IMR-90 (cell line): ENCODE results near the gene SLC25A25. TPM values are rescaled to one million over a fixed set of nuclear protein-coding genes. Genes with fewer than 3 reads are reported as not detected.

Experiments
- ATAC-seq: fragments of 200-7000 bp; cut with Tn5 transposase; 2 replicates; pipeline ENCODE4 v1.9.1; 2020; ENCODE audit warnings: low read depth, mild to moderate bottlenecking, moderate library complexity
- BruUV-seq: library from RNA; stranded (reverse); fragments of 400-500 nt; replicated peaks from 2 replicates; lab custom pipeline; 2021; lab: Mats Ljungman, UMichigan
- CTCF ChIA-PET: fragments of 300-600 bp; formaldehyde crosslinking; extraction: SDS; loops from one replicate; lab custom pipeline; 2021; ENCODE audit warnings: antibody characterized with exemption; lab: Yijun Ruan, JAX
- POLR2A ChIA-PET: fragments of 300-600 bp; sonication (Branson Sonifier 250); formaldehyde crosslinking; loops from one replicate; lab custom pipeline; 2022; ENCODE audit warnings: antibody characterized with exemption; ENCODE audit not compliant: unreplicated experiment; lab: Charles Lee
- DNase-seq: peaks from one replicate; pipeline ENCODE4 v3.0.0; 2013
- H2AFZ ChIP-seq: replicated peaks from 2 replicates; pipeline ENCODE3; 2013; ENCODE audit warnings: low read length, mild to moderate bottlenecking; ENCODE audit not compliant: poor library complexity
- H2AK5ac ChIP-seq: 2 replicates; pipeline ENCODE4 v1.6.1; 2013; ENCODE audit warnings: low read depth, low read length, inconsistent platforms
- H2AK9ac ChIP-seq: replicated peaks from 2 replicates; pipeline ENCODE3; 2013; ENCODE audit warnings: mild to moderate bottlenecking, low read depth, low read length, moderate library complexity; ENCODE audit not compliant: poor library complexity
- H2BK120ac ChIP-seq: 2 replicates; pipeline ENCODE4 v1.6.1; 2013; ENCODE audit warnings: low read depth, low read length, inconsistent platforms
- H2BK15ac ChIP-seq: 3 replicates; pipeline ENCODE4 v1.6.1; 2013; ENCODE audit warnings: low read depth, low read length, inconsistent platforms
- H2BK20ac ChIP-seq: 2 replicates; pipeline ENCODE4 v1.6.1; 2013; ENCODE audit warnings: low read depth, mild to moderate bottlenecking, inconsistent platforms, low read length, moderate library complexity
- H2BK5ac ChIP-seq: 2 replicates; pipeline ENCODE4 v1.6.1; 2013; ENCODE audit warnings: mild to moderate bottlenecking, low read depth, low read length, inconsistent platforms; ENCODE audit not compliant: poor library complexity, severe bottlenecking
- H3K14ac ChIP-seq: replicated peaks from 2 replicates; pipeline ENCODE4 v1.6.1; 2013; ENCODE audit warnings: low read depth, low read length, inconsistent platforms
- H3K18ac ChIP-seq: 2 replicates; pipeline ENCODE4 v1.6.1; 2013; ENCODE audit warnings: low read depth, low read length, control low read depth
- H3K23ac ChIP-seq: 2 replicates; pipeline ENCODE4 v1.6.1; 2013; ENCODE audit warnings: low read depth, low read length, inconsistent platforms
- H3K27ac ChIP-seq: 2 replicates; pipeline ENCODE4 v1.5.1; 2013; ENCODE audit warnings: mild to moderate bottlenecking, control low read depth, low read length; ENCODE audit not compliant: insufficient read depth
- H3K27me3 ChIP-seq: 2 replicates; pipeline ENCODE4 v1.6.1; 2013; ENCODE audit warnings: low read length; ENCODE audit not compliant: control insufficient read depth, insufficient read depth
- H3K36me3 ChIP-seq: 2 replicates; pipeline ENCODE4 v1.6.1; 2013; ENCODE audit warnings: low read length, mixed read lengths; ENCODE audit not compliant: control insufficient read depth, insufficient read depth
- H3K4ac ChIP-seq: 2 replicates; pipeline ENCODE4 v1.6.1; 2013; ENCODE audit warnings: low read depth, low read length, inconsistent platforms
- H3K4me1 ChIP-seq: 2 replicates; pipeline ENCODE4 v1.6.1; 2013; ENCODE audit warnings: low read length, mixed read lengths; ENCODE audit not compliant: control insufficient read depth, insufficient read depth
- H3K4me2 ChIP-seq: 2 replicates; pipeline ENCODE4 v1.6.1; 2013; ENCODE audit warnings: low read depth, mild to moderate bottlenecking, control low read depth, low read length, moderate library complexity
- H3K4me3 ChIP-seq: 2 replicates; pipeline ENCODE4 v1.5.1; 2013; ENCODE audit warnings: low read depth, mild to moderate bottlenecking, control low read depth, low read length, moderate library complexity; ENCODE audit not compliant: insufficient read depth
- H3K56ac ChIP-seq: 2 replicates; pipeline ENCODE4 v1.6.1; 2013; ENCODE audit warnings: low read length, inconsistent platforms; ENCODE audit not compliant: insufficient read depth; ENCODE audit errors: extremely low read depth
- H3K79me1 ChIP-seq, 2 experiments: 2 replicates each; pipeline ENCODE4 v1.6.1; 2013; ENCODE audit warnings: low read length in 2 of 2, inconsistent platforms in 1 of 2, low read depth in 1 of 2
- H3K9ac ChIP-seq: 2 replicates; pipeline ENCODE4 v1.6.1; 2013; ENCODE audit warnings: low read depth, low read length, control low read depth
- H3K9me1 ChIP-seq: 2 replicates; pipeline ENCODE4 v1.6.1; 2013; ENCODE audit warnings: low read length, inconsistent platforms; ENCODE audit not compliant: insufficient read depth
- H3K9me3 ChIP-seq: 2 replicates; pipeline ENCODE4 v1.6.1; 2013; ENCODE audit warnings: low read length; ENCODE audit not compliant: control insufficient read depth, insufficient read depth
- H4K20me1 ChIP-seq: 2 replicates; pipeline ENCODE4 v1.6.1; 2013; ENCODE audit warnings: low read length, inconsistent platforms; ENCODE audit not compliant: insufficient read depth
- H4K5ac ChIP-seq: 2 replicates; pipeline ENCODE4 v1.6.1; 2013; ENCODE audit warnings: mild to moderate bottlenecking, low read depth, low read length, control low read depth
- H4K8ac ChIP-seq, 2 experiments: 2 replicates each; pipeline ENCODE4 v1.6.1; 2013; ENCODE audit warnings: low read depth in 2 of 2, low read length in 2 of 2, control low read depth in 1 of 2, inconsistent platforms in 1 of 2
- H4K91ac ChIP-seq: 2 replicates; pipeline ENCODE4 v1.6.1; 2013; ENCODE audit warnings: low read depth, low read length, inconsistent platforms; ENCODE audit not compliant: insufficient read depth
- BHLHE40 ChIP-seq: fragments of 150-350 bp; IDR thresholded peaks from 2 replicates; pipeline ENCODE4 v1.6.1; 2016; ENCODE audit warnings: mild to moderate bottlenecking, low read depth, low read length
- CHD1 ChIP-seq: IDR thresholded peaks from 2 replicates; pipeline ENCODE4 v1.6.1; 2012; ENCODE audit warnings: low read depth, low read length, improper control_type of control experiment
- FOS ChIP-seq: fragments of 150-350 bp; IDR thresholded peaks from 2 replicates; pipeline ENCODE4 v1.6.1; 2016; ENCODE audit warnings: low read depth, low read length
- MAZ ChIP-seq: IDR thresholded peaks from 2 replicates; pipeline ENCODE4 v1.6.1; 2012; ENCODE audit warnings: low read depth, mild to moderate bottlenecking, low read length, improper control_type of control experiment, moderate library complexity, borderline replicate concordance
- MXI1 ChIP-seq: IDR thresholded peaks from 2 replicates; pipeline ENCODE4 v1.6.1; 2012; ENCODE audit warnings: low read depth, mild to moderate bottlenecking, low read length, moderate library complexity, borderline replicate concordance
- RCOR1 ChIP-seq: IDR thresholded peaks from 2 replicates; pipeline ENCODE4 v1.6.1; 2012; ENCODE audit warnings: mild to moderate bottlenecking, low read length, improper control_type of control experiment; ENCODE audit not compliant: insufficient replicate concordance
- RFX5 ChIP-seq: IDR thresholded peaks from 2 replicates; pipeline ENCODE4 v1.8.0; 2012; ENCODE audit warnings: low read depth, mild to moderate bottlenecking, low read length, moderate library complexity
- WGBS, 2 experiments: methylation state at CpG; one replicate each; pipeline versions ENCODE4 v1.1.5 to v1.1.7; 2013; ENCODE audit warnings: missing lambda C conversion rate in 2 of 2; ENCODE audit not compliant: insufficient read length in 1 of 2; ENCODE audit errors: extremely low coverage in 2 of 2; 5-methylcytosine and 5-hydroxymethylcytosine counted together
- dilution Hi-C: fragments of 300-500 bp; cut with HindIII; formaldehyde crosslinking; loops from one replicate; pipeline ENCODE4 v1.14.3; 2018; ENCODE audit warnings: low sequenced_read_pairs; ENCODE audit not compliant: unreplicated experiment
- in situ Hi-C: fragments of 300-500 bp; cut with MboI; formaldehyde crosslinking; loops from 3 replicates; pipeline ENCODE4 v1.14.3; 2019; ENCODE audit warnings: low sequenced_read_pairs, inconsistent platforms, mixed read lengths
- intact Hi-C: fragments of 100-400 bp; cut with micrococcal nuclease; formaldehyde crosslinking; loops from 2 replicates; pipeline ENCODE4 v1.10.0; 2022
- polyA plus RNA-seq, 3 experiments: library from polyadenylated mRNA; depleted of rRNA; stranded (reverse); fragments of >200 nt; gene quantifications; 2 replicates each; pipeline ENCODE4 v1.2.3, GENCODE V29; 2012; ENCODE audit warnings: low replicate concordance in 1 of 3
- total RNA-seq: library from RNA; depleted of rRNA; stranded (reverse); fragments of >200 nt; gene quantifications from 2 replicates; pipeline ENCODE4 v1.2.3, GENCODE V29; 2012

The SLC25A25 gene
- total and polyA plus RNA-seq, 2 of the 4 experiments (the other 2 are of a cell fraction): 14.0 to 17.9 TPM

DNA sequence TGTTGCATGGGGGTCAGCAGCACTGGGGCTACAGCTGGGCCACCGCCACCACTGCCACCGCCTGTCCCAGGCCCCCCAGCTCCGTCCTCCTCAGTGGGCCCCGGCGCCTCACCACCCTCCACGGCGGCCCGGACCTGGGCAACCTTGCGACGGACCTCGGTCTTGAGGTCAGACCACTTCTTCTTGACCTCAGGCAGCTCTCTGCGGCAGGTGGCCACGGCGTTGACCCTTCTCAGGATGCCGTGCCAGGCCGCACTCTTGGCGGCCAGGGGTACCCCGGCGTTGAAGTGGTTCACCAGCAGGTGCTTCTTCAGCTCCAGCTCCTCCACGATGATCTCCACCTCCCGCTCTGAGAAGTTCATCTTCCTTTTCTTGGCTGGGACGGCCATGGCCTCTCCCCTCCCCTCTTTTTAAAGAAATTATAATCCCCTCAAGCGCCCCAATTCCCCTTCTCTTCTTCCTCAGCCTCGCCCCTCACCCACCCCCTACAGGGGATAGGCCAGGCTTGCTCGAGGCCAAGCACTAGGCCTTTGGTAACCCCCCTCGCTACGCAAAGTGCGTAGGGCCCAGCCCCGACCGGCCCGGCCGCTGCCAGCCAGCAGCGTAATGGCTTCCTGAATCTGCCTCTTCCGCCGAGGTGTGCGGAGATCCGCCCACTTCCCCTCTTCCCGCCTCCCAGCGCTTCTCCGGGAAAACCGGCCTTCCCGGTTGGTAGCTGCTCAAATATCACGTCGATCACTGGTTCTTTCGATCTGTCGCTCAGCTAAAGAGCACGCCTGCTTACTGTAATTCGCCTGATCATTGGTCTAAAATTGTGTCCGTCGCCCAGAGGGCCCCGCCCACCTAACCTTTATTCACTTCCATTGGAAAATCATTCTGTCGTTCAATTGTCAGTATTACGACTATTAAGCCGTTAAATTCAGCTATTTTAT is 1.1 kb upstream of the SLC25A25 start, which contains the start of gene NAIF1:
NAIF1 (minus strand) TSS at position 608 of the 932 bp plus-strand sequence; CDS start at position 389, 219 bp downstream.
- Histone ChIP-seq H3K4me2 (peak within 1 kb of the TSS; percentile 81), H3K9me3 (no peaks in the 10 kb centered on the region), H3K56ac (peak within 1 kb of the TSS; percentile 97), H3K27me3 (no peaks in the 10 kb centered on the region), H2BK120ac (peak within 1 kb of the TSS; percentile 63), H4K5ac (peak within 1 kb of the TSS; percentile 83), H3K4me1 (peaks cover 14% of the 10 kb centered on the region), H2BK15ac (peak within 1 kb of the TSS; percentile 89; the same call in 1 of the 3 replicates), H2AK9ac (peak within 1 kb of the TSS; percentile 100), H2AFZ (peak within 1 kb of the TSS; percentile 91), H4K91ac (peak within 1 kb of the TSS; percentile 96), H3K9ac (peak within 1 kb of the TSS; percentile 84), H2BK20ac (peak within 1 kb of the TSS; percentile 53), H4K20me1 (no peaks in the 10 kb centered on the region), H4K8ac (peak within 1 kb of the TSS; percentile 94 to 99), H3K9me1 (peaks cover 12% of the 10 kb centered on the region), H3K4me3 (peak within 1 kb of the TSS; percentile 70), H3K14ac (peak within 1 kb of the TSS; percentile 97), H3K23ac (peak within 1 kb of the TSS; percentile 98), H3K18ac (peak within 1 kb of the TSS; percentile 77), H2AK5ac (peak within 1 kb of the TSS; percentile 90), H2BK5ac (peak within 1 kb of the TSS; percentile 92), H3K79me1 (peaks cover 26 to 45% of the 10 kb centered on the region in 2 experiments), H3K4ac (peak within 1 kb of the TSS; percentile 94), H3K36me3 (peaks cover 10% of the 10 kb centered on the region; the same call in 1 of the 2 replicates), H3K27ac (peak within 1 kb of the TSS; percentile 87)
- peak; percentile 80 for ATAC-seq
- in situ Hi-C loops: no loop called here
- ChIA-PET CTCF (no interaction called here), POLR2A (interaction anchor here (1.0 kb wide), 1 partner anchor 27 kb away, joined by 3 read pairs; no protein-coding TSS in a partner anchor)
- no TSS peak for BruUV-seq
- intact Hi-C loops: no loop called here
- peak; percentile 100 for DNase-seq
- dilution Hi-C loops: no loop called here
- 40% methylated on average over 37 of the region's 54 CpGs; no CpG with 5 or more reads in 1 of the 2 experiments for WGBS, 2 experiments
- TF ChIP-seq RCOR1 (no peak), CHD1 (no peak), MXI1 (no peak), MAZ (no peak), FOS (peak; percentile 65; the same call in 1 of the 2 replicates), RFX5 (no peak), BHLHE40 (no peak)
